Fibroblast of lung (primary cell): ENCODE measurements around the gene CHST8.

Experiments used
- CTCF ChIP-seq, 2 donors: IDR thresholded peaks in 1 of 2; conservative IDR thresholded peaks in 1 of 2; 1 replicate in 1 of 2; 2 replicates in 1 of 2; pipeline ENCODE4 v1.5.1; 2011 to 2012; ENCODE audit warnings: low read length in 2 of 2, control low read depth in 1 of 2, inconsistent platforms in 1 of 2, low read depth in 1 of 2, mild to moderate bottlenecking in 1 of 2
- EZH2 ChIP-seq: IDR thresholded peaks from 2 replicates; pipeline ENCODE4 v1.5.1; 2012; ENCODE audit warnings: low read length, control low read depth, mild to moderate bottlenecking; ENCODE audit errors: missing control alignments

- no peak for TF ChIP-seq CTCF (conservative IDR thresholded peaks at IDR 0.05 in 1 of 2, IDR thresholded peaks at IDR 0.05 in 1 of 2; ENCODE audit: low read depth in 1 of 2, low read length in 2 of 2)
- no peak for TF ChIP-seq EZH2
Measured at GRCh38 chr19:33773704-33774624, 152.2 kb downstream of the CHST8 start.
